CD14-positive monocyte (primary cell): ENCODE measurements around the gene ELF5. TPM values are rescaled to one million over a fixed set of nuclear protein-coding genes. Genes with fewer than 3 reads are reported as not detected.
A peak's percentile ranks its signal among the peaks of the same experiment; 100 is the strongest.

ENCODE experiments used
- DNase-seq, 3 donors: peaks; one replicate each; pipeline ENCODE4 v3.0.0-alpha.2; 2011 to 2022
- H2AFZ ChIP-seq: 2 replicates; pipeline ENCODE4 v1.6.0; 2012; ENCODE audit warnings: mild to moderate bottlenecking, low read depth, low read length, inconsistent platforms; ENCODE audit not compliant: insufficient read depth, poor library complexity, severe bottlenecking
- H3K27ac ChIP-seq, 2 donors: 1 replicate in 1 of 2; 2 replicates in 1 of 2; pipeline ENCODE4 v1.5.1; 2012 to 2013; ENCODE audit warnings: low read length in 2 of 2, control low read depth in 1 of 2, inconsistent platforms in 1 of 2, low read depth in 1 of 2, mild to moderate bottlenecking in 1 of 2
- H3K27me3 ChIP-seq, 2 donors: one replicate each; pipeline versions ENCODE4 v1.6.0 to v1.6.1; 2011 to 2013; ENCODE audit warnings: low read length in 2 of 2; ENCODE audit not compliant: control insufficient read depth in 2 of 2, insufficient read depth in 2 of 2
- H3K36me3 ChIP-seq, 2 donors: replicated peaks in 1 of 2; 1 replicate in 1 of 2; 2 replicates in 1 of 2; pipeline versions ENCODE4 v1.5.1 to v1.6.1; 2012 to 2013; ENCODE audit warnings: low read length in 2 of 2, control low read depth in 1 of 2, inconsistent platforms in 1 of 2, mild to moderate bottlenecking in 1 of 2; ENCODE audit not compliant: insufficient read depth in 2 of 2, control insufficient read depth in 1 of 2
- H3K4me1 ChIP-seq, 2 donors: 1 replicate in 1 of 2; 2 replicates in 1 of 2; pipeline versions ENCODE4 v1.5.1 to v1.6.1; 2012 to 2013; ENCODE audit warnings: low read length in 2 of 2, control low read depth in 1 of 2, inconsistent platforms in 1 of 2, mild to moderate bottlenecking in 1 of 2, moderate library complexity in 1 of 2; ENCODE audit not compliant: insufficient read depth in 2 of 2, control insufficient read depth in 1 of 2
- H3K4me2 ChIP-seq: replicated peaks from 2 replicates; pipeline ENCODE3; 2012; ENCODE audit warnings: low read length, moderate library complexity, mild to moderate bottlenecking; ENCODE audit not compliant: poor library complexity, severe bottlenecking; ENCODE audit errors: extremely low read depth
- H3K4me3 ChIP-seq, 3 experiments: fragments of 200-600 bp in 1 of 3; sonication (generic) in 1 of 3; replicated peaks in 1 of 3; 1 replicate in 2 of 3; 2 replicates in 1 of 3; pipeline ENCODE4 v1.5.1; 2011 to 2013; ENCODE audit warnings: low read length in 3 of 3, mild to moderate bottlenecking in 3 of 3, control low read depth in 2 of 3, low read depth in 2 of 3, inconsistent platforms in 1 of 3, moderate library complexity in 1 of 3
- H3K79me2 ChIP-seq: 2 replicates; pipeline ENCODE4 v1.6.0; 2012; ENCODE audit warnings: mild to moderate bottlenecking, control low read depth, inconsistent platforms, low read length, moderate library complexity; ENCODE audit not compliant: insufficient read depth
- H3K9ac ChIP-seq: 2 replicates; pipeline ENCODE4 v1.6.0; 2017; ENCODE audit warnings: low read length, mild to moderate bottlenecking; ENCODE audit not compliant: insufficient read depth, poor library complexity, severe bottlenecking
- H3K9me3 ChIP-seq, 2 donors: replicated peaks in 1 of 2; 1 replicate in 1 of 2; 2 replicates in 1 of 2; pipeline versions ENCODE4 v1.5.1 to v1.6.1; 2012 to 2013; ENCODE audit warnings: low read length in 2 of 2, control low read depth in 1 of 2; ENCODE audit not compliant: control insufficient read depth in 1 of 2, insufficient read depth in 1 of 2
- H4K20me1 ChIP-seq: 2 replicates; pipeline ENCODE4 v1.6.0; 2012; ENCODE audit warnings: mild to moderate bottlenecking, low read length, control low read depth, moderate library complexity; ENCODE audit not compliant: insufficient read depth
- H3K27ac Mint-ChIP-seq, 7 donors: one replicate each; pipeline ENCODE4 v1.8.0; 2020; ENCODE audit warnings: mild to moderate bottlenecking in 7 of 7, mixed read lengths in 7 of 7, moderate library complexity in 6 of 7, inconsistent platforms in 2 of 7
- H3K27me3 Mint-ChIP-seq, 3 donors: one replicate each; pipeline ENCODE4 v1.8.0; 2021 to 2022; ENCODE audit warnings: low read depth in 3 of 3, mild to moderate bottlenecking in 3 of 3, mixed read lengths in 3 of 3, moderate library complexity in 3 of 3, inconsistent platforms in 1 of 3
- H3K36me3 Mint-ChIP-seq, 2 donors: one replicate each; pipeline ENCODE4 v1.8.0; 2020; ENCODE audit warnings: mixed read lengths in 2 of 2, inconsistent platforms in 1 of 2, mild to moderate bottlenecking in 1 of 2
- H3K4me1 Mint-ChIP-seq: one replicate; pipeline ENCODE4 v1.8.0; 2020; ENCODE audit warnings: mild to moderate bottlenecking, mixed read lengths
- H3K4me3 Mint-ChIP-seq, 2 donors: one replicate each; pipeline ENCODE4 v1.8.0; 2020; ENCODE audit warnings: mild to moderate bottlenecking in 2 of 2, mixed read lengths in 2 of 2, moderate library complexity in 1 of 2
- H3K9me3 Mint-ChIP-seq, 7 donors: one replicate each; pipeline ENCODE4 v1.8.0; 2020 to 2022; ENCODE audit warnings: mixed read lengths in 7 of 7, mild to moderate bottlenecking in 6 of 7, moderate library complexity in 6 of 7, inconsistent platforms in 2 of 7
- CTCF ChIP-seq: fragments of 200-600 bp; IDR thresholded peaks from one replicate; pipeline ENCODE4 v1.8.0; 2022; ENCODE audit warnings: antibody characterized with exemption, mild to moderate bottlenecking
- WGBS: methylation state at CpG from one replicate; pipeline ENCODE4 v1.1.5; 2013; ENCODE audit warnings: missing lambda C conversion rate; ENCODE audit not compliant: insufficient coverage; 5-methylcytosine and 5-hydroxymethylcytosine counted together
- intact Hi-C, 2 donors: fragments of 100-400 bp; cut with micrococcal nuclease; formaldehyde crosslinking; loops; one replicate each; pipeline versions ENCODE4 v1.15.0 to v1.15.1; 2023
- polyA plus RNA-seq, 3 donors: library from polyadenylated mRNA; depleted of rRNA in 1 of 3; unstranded in 2 of 3; stranded (reverse) in 1 of 3; fragments of 300-500 nt in 2 of 3; fragments of >200 nt in 1 of 3; fragmentation: Illumina TruSeq in 2 of 3; gene quantifications; 1 replicate in 2 of 3; 2 replicates in 1 of 3; pipeline ENCODE4 v1.2.3, GENCODE V29; 2012 to 2021

Gene ELF5
- polyA plus RNA-seq, 3 donors, result 0.27 TPM; not detected in 2

GRCh38 chr11:34509336-34509876 lies 4.2 kb downstream of the ELF5 start:
- no peak for TF ChIP-seq CTCF
- 3% methylated on average over 2 of the region's 5 CpGs for WGBS
- no peaks in the 10 kb centered on the region for H3K27me3 ChIP-seq
- no peaks in the 10 kb centered on the region for H3K79me2 ChIP-seq
- no peak overlapping the region for H2AFZ ChIP-seq
- H3K9me3 Mint-ChIP-seq, result no peaks in the 10 kb centered on the region
- peak overlapping the region; percentile 72 to 93 (median 81) for H3K27ac Mint-ChIP-seq
- peaks cover 33% of the 10 kb centered on the region for H3K4me1 Mint-ChIP-seq
- no peaks in the 10 kb centered on the region for H3K36me3 Mint-ChIP-seq
- no peaks in the 10 kb centered on the region for H3K36me3 ChIP-seq
- no peak overlapping the region for H3K27ac ChIP-seq
- intact Hi-C loops, result no loop called here
- H3K9me3 ChIP-seq, result no peaks in the 10 kb centered on the region
- peak overlapping the region; percentile 4 for H3K4me2 ChIP-seq
- no peak overlapping the region for H3K9ac ChIP-seq
- peaks cover 21 to 30% of the 10 kb centered on the region in 2 donors for H3K4me1 ChIP-seq
- H4K20me1 ChIP-seq, result no peaks in the 10 kb centered on the region
- H3K4me3 ChIP-seq, result peak overlapping the region in 1 of 3 experiments; percentile 2
- DNase-seq, result peak; percentile 26 to 38 (median 33)
- peaks cover 0 to 2% (median 0%) of the 10 kb centered on the region in 3 donors for H3K27me3 Mint-ChIP-seq
- peak overlapping the region in 1 of 2 donors; percentile 65 for H3K4me3 Mint-ChIP-seq

- Histone ChIP-seq H3K4me2 (no peak overlapping the region), H3K27me3 (no peaks in the 10 kb centered on the region), H3K4me1 (peaks cover 21 to 30% of the 10 kb centered on the region in 2 donors), H3K27ac (peak overlapping the region in 1 of 2 donors; percentile 38), H3K4me3 (no peak overlapping the region), H3K9ac (no peak overlapping the region), H2AFZ (no peak overlapping the region), H3K9me3 (no peaks in the 10 kb centered on the region), H4K20me1 (no peaks in the 10 kb centered on the region), H3K79me2 (no peaks in the 10 kb centered on the region), H3K36me3 (no peaks in the 10 kb centered on the region)
- no peak for TF ChIP-seq CTCF
- Mint-ChIP-seq H3K4me3 (no peak overlapping the region), H3K27me3 (peaks cover 0 to 2% (median 0%) of the 10 kb centered on the region in 3 donors), H3K36me3 (no peaks in the 10 kb centered on the region), H3K4me1 (peaks cover 30% of the 10 kb centered on the region), H3K9me3 (no peaks in the 10 kb centered on the region), H3K27ac (peak overlapping the region in 1 of 7 donors; percentile 54)
- peak; percentile 5 to 34 (median 14) for DNase-seq
- intact Hi-C loops, result no loop called here
- WGBS, result no CpG with 5 or more reads among the region's 2 CpGs
Observed at GRCh38 chr11:34508524-34508923, 5.1 kb downstream of the ELF5 start.
